Activated effector memory CD4-positive, alpha-beta T cell treated with Interleukin-2 at 50 U/mL for 16 hours (primary cell): ENCODE measurements around the gene PPARA.
"Not testable (repeated sequence)": the region's sequence is repeated elsewhere in the genome, so short reads cannot be mapped to it uniquely, and the experiment has no call there.

Experiments
- DNase-seq: peaks from one replicate; pipeline ENCODE4 v3.0.0-alpha.2; 2020

The PPARA gene

GRCh38 chr22:46178755-46179505 lies 28.6 kb downstream of the PPARA start:
- DNase-seq, result no peak

DNA sequence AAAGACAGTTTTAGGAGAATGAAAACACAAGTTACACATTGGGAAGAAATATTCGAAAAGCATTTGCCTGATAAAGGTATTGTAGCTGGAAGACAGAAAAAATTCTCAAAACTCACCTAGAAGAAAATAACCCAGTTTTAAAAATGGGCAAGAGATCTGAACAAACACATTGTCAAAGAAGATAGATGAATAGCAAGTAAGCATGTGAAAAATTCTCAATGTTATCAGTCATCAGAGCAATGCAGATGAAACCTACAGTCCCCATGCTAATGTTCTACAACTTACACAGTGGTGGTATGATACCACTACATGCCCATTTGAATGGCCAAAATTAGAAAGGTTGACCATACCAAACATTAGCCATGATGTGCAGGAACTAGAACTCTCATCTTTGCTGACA lies 29.4 kb downstream of the PPARA start:
- no peak for DNase-seq

- no peak for DNase-seq
These were observed 30.2 kb downstream of the PPARA start for GRCh38 chr22:46180370-46181137.

GRCh38 chr22:46183733-46184132 lies 33.4 kb downstream of the PPARA start:
- DNase-seq, result no peak

- DNase-seq, result no peak
These were observed 35.0 kb downstream of the PPARA start for GRCh38 chr22:46185283-46185682.

DNA sequence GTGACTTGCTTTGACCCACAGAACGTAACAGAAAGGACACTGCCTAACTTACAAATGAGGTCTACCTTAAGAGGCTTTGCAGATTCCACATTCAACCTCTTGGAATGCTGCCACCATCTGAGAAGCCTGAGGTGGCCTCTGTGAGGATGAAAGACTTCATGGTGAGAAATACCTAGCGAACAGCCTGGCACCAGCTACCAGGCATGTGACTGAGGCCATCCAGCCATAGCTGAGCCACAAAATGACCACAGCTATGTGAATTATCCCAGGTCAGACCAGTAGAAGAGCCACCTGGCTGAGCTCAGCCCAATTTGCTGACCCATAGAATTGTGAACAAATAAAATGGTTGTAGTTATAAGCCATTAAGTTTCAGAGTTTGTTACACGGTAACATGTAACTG lies 37.5 kb downstream of the PPARA start:
- DNase-seq, result no peak

DNA sequence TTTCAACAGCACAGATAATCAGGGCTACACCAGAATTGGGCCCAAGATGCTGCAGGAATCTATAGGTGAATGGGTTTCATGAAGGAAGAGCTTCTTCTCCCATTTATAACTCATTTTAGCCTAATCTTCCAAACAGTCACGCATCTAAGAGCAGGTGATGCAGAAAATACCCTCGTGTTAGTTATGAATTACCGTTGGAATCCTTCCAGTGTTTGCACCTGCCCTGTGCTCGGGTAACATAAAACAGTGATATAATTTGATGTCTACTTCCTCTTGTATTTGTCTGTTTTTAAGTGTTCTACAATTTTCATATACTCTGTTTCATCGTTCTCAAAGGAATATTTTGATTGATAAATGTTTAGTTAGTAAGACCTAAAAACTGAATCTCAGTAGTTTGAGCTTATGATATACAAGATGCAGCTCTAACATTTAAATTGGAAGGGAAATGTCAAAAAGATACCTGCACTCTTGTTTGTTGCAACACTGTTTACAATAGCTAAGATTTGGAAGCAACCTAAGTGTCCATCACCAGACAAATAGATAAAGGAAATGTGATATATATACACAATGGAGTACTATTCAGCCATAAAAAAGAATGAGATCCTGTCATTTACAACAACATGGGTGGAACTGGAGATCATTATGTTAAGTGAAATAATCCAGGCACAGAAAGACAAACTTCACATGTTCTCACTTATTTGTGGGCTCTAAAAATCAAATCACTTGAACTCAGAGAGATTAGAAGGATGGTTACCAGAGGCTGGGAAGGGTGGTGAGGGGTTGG lies 42.1 kb downstream of the PPARA start:
- no peak for DNase-seq

GRCh38 chr22:46193898-46194310 lies 43.6 kb downstream of the PPARA start:
- DNase-seq, result no peak

DNA sequence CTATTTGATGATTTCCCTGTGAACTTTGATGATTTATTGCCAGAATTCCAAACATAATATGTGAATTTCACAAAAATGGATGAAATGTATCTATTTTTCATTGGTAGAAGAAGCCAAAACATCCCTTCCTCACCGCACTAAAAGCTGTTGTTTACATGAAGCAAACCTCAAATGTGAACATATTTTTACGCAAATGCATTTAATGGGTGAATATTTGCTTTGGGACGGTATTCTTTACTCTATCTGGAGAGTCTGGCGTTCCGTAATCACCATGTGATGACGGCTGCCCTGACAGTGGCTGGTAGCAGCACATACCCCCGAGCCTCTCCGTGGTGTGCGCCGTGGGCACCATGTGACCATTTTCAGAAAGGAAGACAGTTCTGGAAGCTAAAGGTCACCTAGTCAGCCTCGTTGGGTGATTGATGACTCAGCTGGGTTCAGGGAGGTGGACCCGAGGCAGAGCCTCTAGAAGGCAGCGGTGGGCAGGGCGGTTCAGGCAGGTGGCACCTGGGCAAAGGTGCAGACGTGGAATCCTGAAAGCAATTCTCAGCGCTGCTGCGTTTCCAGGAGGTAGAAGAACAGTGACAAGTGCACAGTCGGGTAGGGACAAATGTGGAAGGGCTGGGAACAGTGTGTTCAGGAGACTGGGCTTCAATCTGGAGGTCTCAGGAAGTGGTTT lies 45.3 kb downstream of the PPARA start:
- DNase-seq, result no peak

- DNase-seq, result no peak
These were observed 46.0 kb downstream of the PPARA start for GRCh38 chr22:46196278-46196677.

- no peak for DNase-seq
These were observed 47.9 kb downstream of the PPARA start for GRCh38 chr22:46198274-46198673.

DNA sequence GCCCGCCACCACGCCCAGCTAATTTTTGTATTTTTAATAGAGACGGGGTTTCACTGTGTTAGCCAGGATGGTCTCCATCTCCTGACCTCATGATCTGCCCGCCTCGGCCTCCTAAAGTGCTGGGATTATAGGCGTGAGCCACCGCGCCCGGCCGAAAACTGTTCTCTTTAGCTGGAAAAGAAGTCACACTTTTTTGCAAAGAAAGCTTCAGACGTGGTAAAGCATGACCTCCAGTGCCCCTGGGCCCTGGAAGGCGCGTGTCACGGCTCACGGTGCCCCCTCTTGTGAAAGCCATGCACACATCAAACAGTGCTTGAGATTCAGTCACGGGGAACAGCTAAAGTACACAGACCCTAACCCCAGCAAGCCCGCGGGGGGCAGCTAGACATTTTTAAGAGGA lies 48.5 kb downstream of the PPARA start:
- DNase-seq, result not testable (repeated sequence)

DNA sequence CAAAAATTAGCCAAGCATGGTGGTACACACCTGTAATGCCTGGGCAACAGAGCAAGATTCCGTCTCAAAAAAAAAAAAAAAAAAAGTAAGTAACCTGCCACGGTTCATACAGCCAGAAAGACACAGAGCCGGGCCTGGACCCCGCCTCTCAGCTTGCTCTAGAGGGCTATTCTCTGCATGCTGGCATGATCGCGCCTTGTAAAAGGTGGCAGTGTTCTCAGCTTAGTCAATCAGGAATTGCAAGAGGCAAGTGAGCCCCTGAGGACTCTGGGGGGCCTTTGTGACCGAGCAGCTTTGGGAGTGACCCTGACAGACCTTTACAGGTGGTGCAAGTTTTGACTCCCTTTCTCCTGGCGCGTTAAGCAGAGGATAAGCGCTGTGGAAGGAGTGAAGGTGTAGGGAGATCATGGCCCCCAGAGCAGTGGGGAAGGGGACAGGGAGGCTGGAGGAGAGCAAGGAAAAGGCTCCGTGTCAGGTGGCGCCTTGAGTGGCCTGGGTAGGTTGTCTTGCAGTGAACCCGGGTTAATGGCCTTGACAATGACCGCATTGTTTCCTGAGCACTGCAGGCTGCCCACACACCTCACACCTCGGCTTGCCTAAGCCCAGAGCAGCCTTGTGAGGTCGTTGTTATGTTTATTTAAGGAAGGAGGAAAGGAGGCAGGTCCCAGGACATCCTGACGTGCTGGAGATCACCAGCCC lies 50.9 kb downstream of the PPARA start:
- DNase-seq, result no peak

DNA sequence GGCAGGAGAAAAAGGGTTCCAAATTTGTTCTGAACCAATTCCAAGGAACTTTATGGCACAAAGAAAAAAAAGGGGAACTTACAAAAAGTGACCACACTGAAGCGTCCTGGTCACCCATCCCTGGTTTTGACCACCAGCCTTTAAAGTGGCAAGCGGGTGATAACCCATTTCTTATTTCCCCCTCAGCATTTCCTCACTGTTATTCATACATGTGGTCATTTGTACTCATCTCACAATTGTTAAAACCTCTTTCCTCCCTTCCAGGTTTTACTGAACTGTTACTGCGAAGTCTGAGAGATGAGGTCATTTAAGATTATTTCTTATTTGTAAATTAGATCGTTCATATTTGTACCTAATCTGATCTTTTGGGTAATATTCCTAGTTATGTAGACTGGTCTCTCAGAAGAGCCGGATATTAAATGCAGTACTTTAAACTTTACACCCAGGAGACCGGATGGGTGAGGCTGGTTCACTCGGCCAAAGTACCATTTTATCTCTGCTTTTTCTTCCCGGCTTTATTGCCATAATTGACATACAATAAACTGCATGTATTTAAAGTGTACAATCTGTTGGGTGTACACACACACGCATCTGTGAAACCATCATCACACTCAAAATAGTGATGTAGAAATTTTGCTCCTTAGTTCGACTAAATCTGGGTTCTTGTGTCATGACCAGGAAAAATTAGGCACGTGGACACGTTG lies 52.7 kb downstream of the PPARA start:
- no peak for DNase-seq

DNA sequence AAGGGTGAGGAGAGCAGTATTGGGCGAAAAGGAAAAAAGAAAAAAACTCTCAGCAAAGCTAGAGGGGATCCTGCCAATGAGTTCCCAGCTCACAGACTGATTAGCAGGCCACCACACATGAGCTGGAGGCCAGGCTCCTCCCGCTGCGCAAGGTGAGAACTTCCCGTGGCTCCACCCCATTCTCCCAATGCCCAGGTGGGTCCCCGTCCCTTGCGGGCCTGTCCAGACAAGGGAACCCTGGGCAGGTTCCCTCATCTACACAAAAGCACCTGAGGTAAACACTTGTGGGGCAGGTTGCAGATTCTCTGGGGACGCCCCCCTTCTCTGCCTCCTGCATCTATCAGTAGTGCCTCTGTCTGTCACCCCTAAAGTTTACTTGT lies 53.3 kb downstream of the PPARA start:
- DNase-seq, result no peak

DNA sequence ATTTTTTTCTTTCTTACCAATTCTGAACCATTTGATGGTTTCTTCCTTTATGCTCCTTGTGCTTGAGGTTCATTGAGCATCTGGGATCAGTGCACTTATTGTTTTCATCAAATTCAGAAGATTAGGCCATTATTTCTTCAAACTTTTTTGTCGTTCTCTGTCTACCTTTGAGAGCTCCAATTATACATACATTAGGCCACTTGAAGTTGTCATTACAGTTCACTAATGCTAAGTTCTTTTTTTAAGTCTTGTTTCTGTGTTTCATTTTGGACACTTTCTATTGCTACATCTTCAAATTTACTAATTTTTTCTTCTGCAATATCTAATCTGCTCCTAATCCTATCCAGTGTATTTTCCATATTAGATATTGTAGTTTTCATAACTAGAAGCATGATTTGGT lies 58.9 kb downstream of the PPARA start:
- no peak for DNase-seq

- no peak for DNase-seq
These were observed 61.9 kb downstream of the PPARA start for GRCh38 chr22:46212195-46212594.

GRCh38 chr22:46213052-46213451 lies 62.7 kb downstream of the PPARA start:
- no peak for DNase-seq

DNA sequence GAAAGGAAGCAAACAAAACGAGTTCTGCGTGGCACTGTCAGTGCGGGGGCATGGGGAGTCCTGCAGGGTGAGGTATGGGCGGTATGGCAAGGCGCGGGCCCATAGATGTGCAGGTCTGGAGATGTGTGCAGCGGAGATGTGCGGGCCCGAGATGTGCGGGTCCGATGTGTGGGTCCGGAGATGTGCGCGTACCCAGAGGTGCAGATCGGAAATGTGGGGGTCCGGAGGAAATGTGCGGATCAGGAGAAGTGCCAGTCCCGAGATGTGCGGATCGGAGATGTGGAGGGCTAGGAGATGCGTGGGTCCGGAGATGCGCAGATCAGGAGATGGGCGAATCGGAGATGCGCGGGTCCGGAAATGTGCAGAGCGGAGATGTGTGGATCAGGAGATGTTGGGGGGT lies 63.8 kb downstream of the PPARA start:
- DNase-seq, result no peak

DNA sequence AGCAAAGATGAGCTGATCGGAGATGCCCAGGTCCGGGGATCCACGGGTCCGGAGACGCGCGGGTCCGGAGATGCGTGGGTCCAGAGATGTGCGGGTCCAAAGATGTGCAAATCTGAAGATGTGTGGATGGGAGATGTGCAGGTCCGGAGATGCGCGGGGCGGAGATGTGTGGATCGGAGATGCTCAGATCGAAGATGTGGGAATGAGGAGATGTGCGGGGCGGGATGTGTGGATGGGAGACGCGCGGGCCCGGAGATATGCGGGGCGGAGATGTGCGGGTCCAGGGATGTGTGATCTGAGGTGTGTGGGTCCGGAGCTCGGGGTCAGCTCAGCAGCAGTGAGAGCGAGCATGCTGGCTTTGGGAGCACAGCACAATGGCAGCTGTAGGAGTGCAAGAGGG lies 64.3 kb downstream of the PPARA start:
- no peak for DNase-seq

- no peak for DNase-seq
These were observed 69.3 kb downstream of the PPARA start for GRCh38 chr22:46219636-46220035.

DNA sequence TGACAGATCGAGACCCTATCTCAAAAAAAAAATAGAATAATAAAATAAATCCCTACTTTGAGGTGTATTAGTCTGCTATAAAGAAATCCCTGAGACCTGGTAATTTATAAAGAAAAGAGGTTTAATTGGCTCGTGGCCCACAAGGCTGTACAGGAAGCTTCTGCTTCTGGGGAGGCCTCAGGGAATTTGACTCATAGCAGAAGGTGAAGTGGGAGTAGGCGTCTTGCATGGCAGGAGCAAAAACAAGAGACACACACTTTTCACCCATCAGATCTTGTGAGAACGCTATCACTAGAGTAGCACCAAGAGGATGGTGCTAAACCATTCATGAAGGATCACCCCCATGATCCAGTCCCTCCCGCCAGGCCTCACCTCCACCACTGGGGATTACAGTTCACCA lies 70.6 kb downstream of the PPARA start:
- DNase-seq, result no peak
